Measurements from ENCODE around the gene DNAH14.

- TF ChIP-seq POLR2A (IDR thresholded peaks at IDR 0.05) = no peak
- no peak for TF ChIP-seq CTCF (IDR thresholded peaks at IDR 0.05)
- TF ChIP-seq POLR2AphosphoS5 (IDR thresholded peaks at IDR 0.05) = no peak
Observed at GRCh38 chr1:225300381-225300780, 370.9 kb downstream of the DNAH14 start.
